ENCODE measurements around the gene XRN1. TPM values are rescaled to one million over a fixed set of nuclear protein-coding genes. Genes with fewer than 3 reads are reported as not detected.

The XRN1 gene
- total and polyA plus RNA-seq, 10 of the 15 experiments (the other 5 are each of a cell fraction or from before 2014, with no cell fraction given), result 1.7 to 38.8 (median 15.5) TPM

DNA sequence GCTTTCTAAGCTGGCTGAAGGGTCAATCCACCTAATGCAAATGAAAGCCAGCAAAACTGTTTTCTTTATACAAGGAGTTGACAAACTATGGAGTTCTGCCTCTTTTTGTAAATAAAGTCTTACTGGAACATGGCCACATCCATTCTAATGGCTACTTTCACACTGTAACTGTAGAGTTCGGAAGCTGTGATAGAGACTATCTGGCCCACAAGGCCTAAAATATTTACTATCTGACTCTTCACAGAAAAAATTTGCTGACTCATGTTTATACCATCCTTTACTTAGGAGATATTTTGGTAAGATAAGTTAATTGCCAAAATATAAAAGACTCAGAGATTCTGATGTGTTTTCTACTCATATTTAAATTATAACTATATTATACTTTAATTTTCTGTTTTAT lies 128.7 kb downstream of the XRN1 start:
- no peak overlapping the region for H3K4me2 ChIP-seq (ENCODE audit: control insufficient read depth, insufficient read depth)
- intact Hi-C loops (cut with micrococcal nuclease; ENCODE audit: unreplicated experiment) (no loop called here), in situ Hi-C loops (cut with MboI) (no loop called here)
- TF ChIP-seq FOXK2 (IDR thresholded peaks at IDR 0.05), result no peak
- TF ChIP-seq, protein P1, sequence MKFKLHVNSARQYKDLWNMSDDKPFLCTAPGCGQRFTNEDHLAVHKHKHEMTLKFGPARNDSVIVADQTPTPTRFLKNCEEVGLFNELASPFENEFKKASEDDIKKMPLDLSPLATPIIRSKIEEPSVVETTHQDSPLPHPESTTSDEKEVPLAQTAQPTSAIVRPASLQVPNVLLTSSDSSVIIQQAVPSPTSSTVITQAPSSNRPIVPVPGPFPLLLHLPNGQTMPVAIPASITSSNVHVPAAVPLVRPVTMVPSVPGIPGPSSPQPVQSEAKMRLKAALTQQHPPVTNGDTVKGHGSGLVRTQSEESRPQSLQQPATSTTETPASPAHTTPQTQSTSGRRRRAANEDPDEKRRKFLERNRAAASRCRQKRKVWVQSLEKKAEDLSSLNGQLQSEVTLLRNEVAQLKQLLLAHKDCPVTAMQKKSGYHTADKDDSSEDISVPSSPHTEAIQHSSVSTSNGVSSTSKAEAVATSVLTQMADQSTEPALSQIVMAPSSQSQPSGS (IDR thresholded peaks at IDR 0.05; ENCODE audit: low read length), result no peak
- TF ChIP-seq ZNF384 (IDR thresholded peaks at IDR 0.05; ENCODE audit: borderline replicate concordance, low read depth, low read length), result no peak
- no peak for TF ChIP-seq RB1 (IDR thresholded peaks at IDR 0.05; ENCODE audit: borderline replicate concordance)
- no peak for TF ChIP-seq CBX5 (IDR thresholded peaks at IDR 0.05; ENCODE audit: low read depth)
- TF ChIP-seq, protein P2, sequence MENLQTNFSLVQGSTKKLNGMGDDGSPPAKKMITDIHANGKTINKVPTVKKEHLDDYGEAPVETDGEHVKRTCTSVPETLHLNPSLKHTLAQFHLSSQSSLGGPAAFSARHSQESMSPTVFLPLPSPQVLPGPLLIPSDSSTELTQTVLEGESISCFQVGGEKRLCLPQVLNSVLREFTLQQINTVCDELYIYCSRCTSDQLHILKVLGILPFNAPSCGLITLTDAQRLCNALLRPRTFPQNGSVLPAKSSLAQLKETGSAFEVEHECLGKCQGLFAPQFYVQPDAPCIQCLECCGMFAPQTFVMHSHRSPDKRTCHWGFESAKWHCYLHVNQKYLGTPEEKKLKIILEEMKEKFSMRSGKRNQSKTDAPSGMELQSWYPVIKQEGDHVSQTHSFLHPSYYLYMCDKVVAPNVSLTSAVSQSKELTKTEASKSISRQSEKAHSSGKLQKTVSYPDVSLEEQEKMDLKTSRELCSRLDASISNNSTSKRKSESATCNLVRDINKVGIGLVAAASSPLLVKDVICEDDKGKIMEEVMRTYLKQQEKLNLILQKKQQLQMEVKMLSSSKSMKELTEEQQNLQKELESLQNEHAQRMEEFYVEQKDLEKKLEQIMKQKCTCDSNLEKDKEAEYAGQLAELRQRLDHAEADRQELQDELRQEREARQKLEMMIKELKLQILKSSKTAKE (IDR thresholded peaks at IDR 0.05; ENCODE audit: low read depth, poor library complexity, severe bottlenecking), result no peak
- no peak for TF ChIP-seq POU2F2 (IDR thresholded peaks at IDR 0.05; ENCODE audit: borderline replicate concordance, low read depth, low read length)
- TF ChIP-seq POLR2AphosphoS5 (IDR thresholded peaks at IDR 0.05; ENCODE audit: low read length), result no peak
- TF ChIP-seq SRF (IDR thresholded peaks at IDR 0.05; ENCODE audit: low read depth in 2 of 2, low read length in 2 of 2), result no peak
- CTCF ChIA-PET, result interaction anchor here (1.3 kb wide), 1 partner anchor 296 kb away, joined by 4 read pairs; no protein-coding TSS in a partner anchor
- DNase-seq (ENCODE audit: low read depth, low spot score) (no peak), ATAC-seq (no peak), FAIRE-seq (no peak)
- BruUV-seq (replicated peaks), result no TSS peak
- SMC1A ChIA-PET (ENCODE audit: uncharacterized antibody, unreplicated experiment), result interaction anchor here (1.2 kb wide), 1 partner anchor 22 kb away, joined by 3 read pairs; no protein-coding TSS in a partner anchor
- no peaks in the 10 kb centered on the region for H3K4me1 ChIP-seq (ENCODE audit: control insufficient read depth, insufficient read depth, low read length)
- WGBS (ENCODE audit: insufficient coverage, insufficient replicate concordance, low lambda C conversion rate, missing lambda C conversion rate), result 100% methylated on average over 1 of the region's 1 CpG
- no peaks in the 10 kb centered on the region; a peak in 1 of 4 replicates for H3K36me3 ChIP-seq (ENCODE audit: control insufficient read depth in 2 of 2, insufficient read depth in 2 of 2, low read length in 1 of 2)
- no peak overlapping the region for H3K27ac ChIP-seq (ENCODE audit: control insufficient read depth, insufficient read depth)
- no peak overlapping the region for H3K4me3 ChIP-seq
- no peaks in the 10 kb centered on the region for H3K79me2 ChIP-seq (ENCODE audit: control insufficient read depth, insufficient read depth, low read length)
- RAD21 ChIA-PET (ENCODE audit: unreplicated experiment), result no interaction called here
- no peaks in the 10 kb centered on the region for H4K20me1 ChIP-seq (ENCODE audit: control insufficient read depth, insufficient read depth)
- POLR2A ChIA-PET, result no interaction called here
- H3K9me3 ChIP-seq (replicated peaks; ENCODE audit: control insufficient read depth, insufficient read depth, low read length), result no peaks in the 10 kb centered on the region
- H3K9ac ChIP-seq (ENCODE audit: control insufficient read depth, insufficient read depth, low read length), result no peak overlapping the region
- no peak overlapping the region for H2AFZ ChIP-seq (ENCODE audit: control insufficient read depth, low read depth, low read length)
- H3K27me3 ChIP-seq (replicated peaks in 1 of 2; ENCODE audit: control insufficient read depth in 2 of 2, insufficient read depth in 2 of 2, low read length in 1 of 2), result no peaks in the 10 kb centered on the region
